NT2/D1 (cell line): ENCODE results near the gene SAFB.

ENCODE experiments used
- YY1 ChIP-seq: IDR thresholded peaks from 2 replicates; pipeline ENCODE4 v1.6.1; 2011; ENCODE audit not compliant: insufficient read length, insufficient read depth
- ZNF274 ChIP-seq: IDR thresholded peaks from 2 replicates; pipeline ENCODE4 v1.6.1; 2011; ENCODE audit warnings: mild to moderate bottlenecking, low read depth, low read length

- no peak for TF ChIP-seq YY1
- no peak for TF ChIP-seq ZNF274
These were observed 9.7 kb upstream of the SAFB start for GRCh38 chr19:5612891-5613865.
